ENCODE data around the gene BCAT1.
"Not testable (repeated sequence)": the region's sequence is repeated elsewhere in the genome, so short reads cannot be mapped to it uniquely, and the experiment has no call there.

BCAT1 gene

GRCh38 chr12:24956351-24956750 is 7.5 kb upstream of the BCAT1 start:
- H3K27ac ChIP-seq (ENCODE audit: low read depth, low read length); H3K4me1 ChIP-seq (ENCODE audit: control insufficient read depth, insufficient read depth, low read length); H3K9ac ChIP-seq (ENCODE audit: low read depth, low read length); H3K27me3 ChIP-seq (ENCODE audit: control insufficient read depth, insufficient read depth, low read length); H3K36me3 ChIP-seq (ENCODE audit: control insufficient read depth, insufficient read depth, low read length); H3K4me3 ChIP-seq (ENCODE audit: low read depth, low read length); H3K9me3 ChIP-seq (ENCODE audit: control insufficient read depth, insufficient read depth, low read length): not testable (repeated sequence)

GRCh38 chr12:24955853-24956252 is 7.0 kb upstream of the BCAT1 start:
- no peak overlapping the region for H3K9ac ChIP-seq (ENCODE audit: low read depth, low read length)
- H3K27ac ChIP-seq (ENCODE audit: low read depth, low read length), result no peak overlapping the region
- H3K4me3 ChIP-seq (ENCODE audit: low read depth, low read length), result no peak overlapping the region
- H3K36me3 ChIP-seq (ENCODE audit: control insufficient read depth, insufficient read depth, low read length), result no peaks in the 10 kb centered on the region
- H3K4me1 ChIP-seq (ENCODE audit: control insufficient read depth, insufficient read depth, low read length), result peaks cover 4% of the 10 kb centered on the region
- no peaks in the 10 kb centered on the region for H3K27me3 ChIP-seq (ENCODE audit: control insufficient read depth, insufficient read depth, low read length)
- H3K9me3 ChIP-seq (ENCODE audit: control insufficient read depth, insufficient read depth, low read length), result no peaks in the 10 kb centered on the region

- no peak overlapping the region for H3K27ac ChIP-seq (ENCODE audit: low read depth, low read length)
- H3K27me3 ChIP-seq (ENCODE audit: control insufficient read depth, insufficient read depth, low read length), result no peaks in the 10 kb centered on the region
- no peak overlapping the region for H3K9ac ChIP-seq (ENCODE audit: low read depth, low read length)
- peaks cover 7% of the 10 kb centered on the region for H3K4me1 ChIP-seq (ENCODE audit: control insufficient read depth, insufficient read depth, low read length)
- H3K4me3 ChIP-seq (ENCODE audit: low read depth, low read length), result no peak overlapping the region
- no peaks in the 10 kb centered on the region for H3K36me3 ChIP-seq (ENCODE audit: control insufficient read depth, insufficient read depth, low read length)
- no peaks in the 10 kb centered on the region for H3K9me3 ChIP-seq (ENCODE audit: control insufficient read depth, insufficient read depth, low read length)
These were observed 6.5 kb upstream of the BCAT1 start for GRCh38 chr12:24955389-24955788.

- no peaks in the 10 kb centered on the region for H3K27me3 ChIP-seq (ENCODE audit: control insufficient read depth, insufficient read depth, low read length)
These were observed 5.4 kb upstream of the BCAT1 start for GRCh38 chr12:24954261-24954660.

GRCh38 chr12:24952389-24952788 is 3.5 kb upstream of the BCAT1 start:
- Histone ChIP-seq H3K27me3 (ENCODE audit: control insufficient read depth, insufficient read depth, low read length) (no peaks in the 10 kb centered on the region), H3K27ac (ENCODE audit: low read depth, low read length) (no peak overlapping the region), H3K9me3 (ENCODE audit: control insufficient read depth, insufficient read depth, low read length) (no peaks in the 10 kb centered on the region), H3K36me3 (ENCODE audit: control insufficient read depth, insufficient read depth, low read length) (no peaks in the 10 kb centered on the region), H3K9ac (ENCODE audit: low read depth, low read length) (no peak overlapping the region), H3K4me3 (ENCODE audit: low read depth, low read length) (no peak overlapping the region), H3K4me1 (ENCODE audit: control insufficient read depth, insufficient read depth, low read length) (peaks cover 17% of the 10 kb centered on the region)

More at GRCh38 chr12:24954261-24954660, 5.4 kb upstream of the BCAT1 start:
- peaks cover 15% of the 10 kb centered on the region for H3K4me1 ChIP-seq (ENCODE audit: control insufficient read depth, insufficient read depth, low read length)
- no peak overlapping the region for H3K9ac ChIP-seq (ENCODE audit: low read depth, low read length)
- H3K4me3 ChIP-seq (ENCODE audit: low read depth, low read length), result no peak overlapping the region
- no peaks in the 10 kb centered on the region for H3K9me3 ChIP-seq (ENCODE audit: control insufficient read depth, insufficient read depth, low read length)
- no peak overlapping the region for H3K27ac ChIP-seq (ENCODE audit: low read depth, low read length)
- no peaks in the 10 kb centered on the region for H3K36me3 ChIP-seq (ENCODE audit: control insufficient read depth, insufficient read depth, low read length)

- Histone ChIP-seq H3K9me3 (ENCODE audit: control insufficient read depth, insufficient read depth, low read length) (no peaks in the 10 kb centered on the region), H3K27ac (ENCODE audit: low read depth, low read length) (peak overlapping the region; percentile 34), H3K27me3 (ENCODE audit: control insufficient read depth, insufficient read depth, low read length) (no peaks in the 10 kb centered on the region), H3K4me3 (ENCODE audit: low read depth, low read length) (no peak overlapping the region), H3K36me3 (ENCODE audit: control insufficient read depth, insufficient read depth, low read length) (peaks cover 2% of the 10 kb centered on the region), H3K4me1 (ENCODE audit: control insufficient read depth, insufficient read depth, low read length) (peaks cover 32% of the 10 kb centered on the region), H3K9ac (ENCODE audit: low read depth, low read length) (no peak overlapping the region; the same call in 1 of the 2 replicates)
These were observed 1.4 kb upstream of the BCAT1 start for GRCh38 chr12:24950231-24950834.

GRCh38 chr12:24948420-24948756 is 513 bp downstream of the BCAT1 start:
- H3K4me1 ChIP-seq (ENCODE audit: control insufficient read depth, insufficient read depth, low read length), result peaks cover 45% of the 10 kb centered on the region
- peak overlapping the region; percentile 100 for H3K9ac ChIP-seq (ENCODE audit: low read depth, low read length)
- H3K9me3 ChIP-seq (ENCODE audit: control insufficient read depth, insufficient read depth, low read length), result no peaks in the 10 kb centered on the region
- no peaks in the 10 kb centered on the region for H3K27me3 ChIP-seq (ENCODE audit: control insufficient read depth, insufficient read depth, low read length)
- peak overlapping the region; percentile 99 for H3K27ac ChIP-seq (ENCODE audit: low read depth, low read length)
- peak overlapping the region; percentile 100 for H3K4me3 ChIP-seq (ENCODE audit: low read depth, low read length)
- peaks cover 17% of the 10 kb centered on the region for H3K36me3 ChIP-seq (ENCODE audit: control insufficient read depth, insufficient read depth, low read length)

- peak overlapping the region; percentile 100 for H3K9ac ChIP-seq (ENCODE audit: low read depth, low read length)
- peak overlapping the region; percentile 100 for H3K4me3 ChIP-seq (ENCODE audit: low read depth, low read length)
- H3K27ac ChIP-seq (ENCODE audit: low read depth, low read length), result peak overlapping the region; percentile 99
These were observed 1.1 kb downstream of the BCAT1 start for GRCh38 chr12:24947541-24948419.

GRCh38 chr12:24945845-24946244 is 3.1 kb downstream of the BCAT1 start:
- Histone ChIP-seq H3K27me3 (ENCODE audit: control insufficient read depth, insufficient read depth, low read length) (no peaks in the 10 kb centered on the region), H3K36me3 (ENCODE audit: control insufficient read depth, insufficient read depth, low read length) (peaks cover 17% of the 10 kb centered on the region), H3K9ac (ENCODE audit: low read depth, low read length) (no peak overlapping the region), H3K4me1 (ENCODE audit: control insufficient read depth, insufficient read depth, low read length) (peaks cover 49% of the 10 kb centered on the region), H3K4me3 (ENCODE audit: low read depth, low read length) (peak overlapping the region; percentile 100), H3K9me3 (ENCODE audit: control insufficient read depth, insufficient read depth, low read length) (no peaks in the 10 kb centered on the region), H3K27ac (ENCODE audit: low read depth, low read length) (peak overlapping the region; percentile 27)

More at GRCh38 chr12:24947541-24948419, 1.1 kb downstream of the BCAT1 start:
- Histone ChIP-seq H3K9me3 (ENCODE audit: control insufficient read depth, insufficient read depth, low read length) (no peaks in the 10 kb centered on the region), H3K4me1 (ENCODE audit: control insufficient read depth, insufficient read depth, low read length) (peaks cover 45% of the 10 kb centered on the region), H3K27me3 (ENCODE audit: control insufficient read depth, insufficient read depth, low read length) (no peaks in the 10 kb centered on the region), H3K36me3 (ENCODE audit: control insufficient read depth, insufficient read depth, low read length) (peaks cover 17% of the 10 kb centered on the region)

- Histone ChIP-seq H3K9me3 (ENCODE audit: control insufficient read depth, insufficient read depth, low read length) (no peaks in the 10 kb centered on the region), H3K36me3 (ENCODE audit: control insufficient read depth, insufficient read depth, low read length) (peaks cover 17% of the 10 kb centered on the region), H3K27ac (ENCODE audit: low read depth, low read length) (no peak overlapping the region), H3K27me3 (ENCODE audit: control insufficient read depth, insufficient read depth, low read length) (no peaks in the 10 kb centered on the region), H3K4me3 (ENCODE audit: low read depth, low read length) (no peak overlapping the region), H3K4me1 (ENCODE audit: control insufficient read depth, insufficient read depth, low read length) (peaks cover 51% of the 10 kb centered on the region), H3K9ac (ENCODE audit: low read depth, low read length) (no peak overlapping the region)
These were observed 3.9 kb downstream of the BCAT1 start for GRCh38 chr12:24945039-24945438.

- no peak overlapping the region for H3K27ac ChIP-seq (ENCODE audit: low read depth, low read length)
- H3K36me3 ChIP-seq (ENCODE audit: control insufficient read depth, insufficient read depth, low read length), result peaks cover 17% of the 10 kb centered on the region
- no peak overlapping the region; the same call in 1 of the 2 replicates for H3K4me3 ChIP-seq (ENCODE audit: low read depth, low read length)
- H3K9ac ChIP-seq (ENCODE audit: low read depth, low read length), result no peak overlapping the region
- H3K4me1 ChIP-seq (ENCODE audit: control insufficient read depth, insufficient read depth, low read length), result peaks cover 51% of the 10 kb centered on the region
- H3K27me3 ChIP-seq (ENCODE audit: control insufficient read depth, insufficient read depth, low read length), result no peaks in the 10 kb centered on the region
- no peaks in the 10 kb centered on the region for H3K9me3 ChIP-seq (ENCODE audit: control insufficient read depth, insufficient read depth, low read length)
These were observed 4.3 kb downstream of the BCAT1 start for GRCh38 chr12:24944601-24944975.
